CD4-positive, CD25-positive, alpha-beta regulatory T cell (primary cell): ENCODE measurements around the gene UNC13A. TPM values are rescaled to one million over a fixed set of nuclear protein-coding genes. Genes with fewer than 3 reads are reported as not detected.
A peak's percentile ranks its signal among the peaks of the same experiment; 100 is the strongest.

ENCODE experiments used
- ATAC-seq, 2 donors: fragments of 150-1000 bp; cut with Tn5 transposase; one replicate each; pipeline ENCODE4 v1.10.0; 2021; ENCODE audit warnings: low read depth in 2 of 2, moderate number of reproducible peaks in 2 of 2, moderate library complexity in 1 of 2
- DNase-seq, 3 donors: peaks; one replicate each; pipeline versions ENCODE4 v3.0.0 to v3.0.0-alpha.2; 2012 to 2022; ENCODE audit warnings: mixed read lengths in 1 of 3
- H3K27ac ChIP-seq: one replicate; pipeline ENCODE4 v1.7.0; 2013; ENCODE audit warnings: mild to moderate bottlenecking, low read length; ENCODE audit not compliant: insufficient read depth, poor library complexity, severe bottlenecking
- H3K27me3 ChIP-seq: one replicate; pipeline ENCODE4 v1.7.0; 2013; ENCODE audit warnings: low read length; ENCODE audit not compliant: control insufficient read depth, insufficient read depth
- H3K36me3 ChIP-seq: one replicate; pipeline ENCODE4 v1.7.0; 2013; ENCODE audit warnings: mild to moderate bottlenecking, low read length, moderate library complexity; ENCODE audit not compliant: control insufficient read depth, insufficient read depth
- H3K4me1 ChIP-seq: 2 replicates; pipeline ENCODE4 v1.7.0; 2013; ENCODE audit warnings: mild to moderate bottlenecking, low read length; ENCODE audit not compliant: insufficient read depth, control insufficient read depth, poor library complexity, severe bottlenecking
- H3K4me3 ChIP-seq: one replicate; pipeline ENCODE4 v1.7.0; 2013; ENCODE audit warnings: low read depth, mild to moderate bottlenecking, low read length, moderate library complexity
- H3K9me3 ChIP-seq, 2 experiments: 1 replicate in 1 of 2; 2 replicates in 1 of 2; pipeline ENCODE4 v1.7.0; 2013; ENCODE audit warnings: low read length in 2 of 2, mild to moderate bottlenecking in 1 of 2, moderate library complexity in 1 of 2; ENCODE audit not compliant: control insufficient read depth in 2 of 2
- H3K27ac Mint-ChIP-seq, 3 donors: one replicate each; pipeline ENCODE4 v1.8.0; 2020 to 2022; ENCODE audit warnings: mild to moderate bottlenecking in 3 of 3, mixed read lengths in 3 of 3, moderate library complexity in 2 of 3
- H3K27me3 Mint-ChIP-seq: one replicate; pipeline ENCODE4 v1.8.0; 2022; ENCODE audit warnings: mild to moderate bottlenecking, mixed read lengths
- H3K36me3 Mint-ChIP-seq: one replicate; pipeline ENCODE4 v1.8.0; 2020; ENCODE audit warnings: mixed read lengths
- H3K4me1 Mint-ChIP-seq, 4 donors: one replicate each; pipeline ENCODE4 v1.8.0; 2020 to 2022; ENCODE audit warnings: mixed read lengths in 4 of 4, mild to moderate bottlenecking in 1 of 4
- H3K4me3 Mint-ChIP-seq, 4 donors: one replicate each; pipeline ENCODE4 v1.8.0; 2020 to 2022; ENCODE audit warnings: mild to moderate bottlenecking in 4 of 4, mixed read lengths in 4 of 4, moderate library complexity in 3 of 4
- H3K9me3 Mint-ChIP-seq, 7 donors: one replicate each; pipeline ENCODE4 v1.8.0; 2020 to 2022; ENCODE audit warnings: mixed read lengths in 7 of 7, mild to moderate bottlenecking in 3 of 7, moderate library complexity in 2 of 7
- polyA plus RNA-seq, 4 donors: library from polyadenylated mRNA; unstranded; fragments of 300-500 nt; fragmentation: Illumina TruSeq; gene quantifications; one replicate each; pipeline ENCODE4 v1.2.3, GENCODE V29; 2021
- total RNA-seq: library from RNA; stranded (reverse); gene quantifications from one replicate; pipeline ENCODE4 v1.2.3, GENCODE V29; 2022

The UNC13A gene
- total and polyA plus RNA-seq, 5 donors from 2014 or later = not detected

DNA sequence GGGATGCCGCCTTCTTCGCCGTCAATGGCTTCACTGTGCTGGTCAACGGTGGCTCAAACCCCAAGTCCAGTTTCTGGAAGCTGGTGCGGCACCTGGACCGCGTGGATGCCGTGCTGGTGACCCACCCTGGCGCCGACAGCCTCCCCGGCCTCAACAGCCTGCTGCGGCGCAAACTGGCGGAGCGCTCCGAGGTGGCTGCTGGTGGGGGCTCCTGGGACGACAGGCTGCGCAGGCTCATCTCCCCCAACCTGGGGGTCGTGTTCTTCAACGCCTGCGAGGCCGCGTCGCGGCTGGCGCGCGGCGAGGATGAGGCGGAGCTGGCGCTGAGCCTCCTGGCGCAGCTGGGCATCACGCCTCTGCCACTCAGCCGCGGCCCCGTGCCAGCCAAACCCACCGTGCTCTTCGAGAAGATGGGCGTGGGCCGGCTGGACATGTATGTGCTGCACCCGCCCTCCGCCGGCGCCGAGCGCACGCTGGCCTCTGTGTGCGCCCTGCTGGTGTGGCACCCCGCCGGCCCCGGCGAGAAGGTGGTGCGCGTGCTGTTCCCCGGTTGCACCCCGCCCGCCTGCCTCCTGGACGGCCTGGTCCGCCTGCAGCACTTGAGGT lies 38.1 kb upstream of the UNC13A start:
- DNase-seq = no peak
- peaks cover 9% of the 10 kb centered on the region for H3K4me1 ChIP-seq
- peaks cover 23% of the 10 kb centered on the region for H3K36me3 Mint-ChIP-seq
- no peaks in the 10 kb centered on the region for H3K27me3 ChIP-seq
- H3K4me3 ChIP-seq = no peak overlapping the region
- peaks cover 40% of the 10 kb centered on the region for H3K36me3 ChIP-seq
- H3K27me3 Mint-ChIP-seq = no peaks in the 10 kb centered on the region
- no peak for ATAC-seq
- no peaks in the 10 kb centered on the region for H3K9me3 ChIP-seq
- no peak overlapping the region for H3K27ac Mint-ChIP-seq
- H3K9me3 Mint-ChIP-seq = no peaks in the 10 kb centered on the region
- no peak overlapping the region for H3K4me3 Mint-ChIP-seq
- no peak overlapping the region for H3K27ac ChIP-seq
- H3K4me1 Mint-ChIP-seq = peaks cover 3 to 51% (median 24%) of the 10 kb centered on the region in 4 donors

DNA sequence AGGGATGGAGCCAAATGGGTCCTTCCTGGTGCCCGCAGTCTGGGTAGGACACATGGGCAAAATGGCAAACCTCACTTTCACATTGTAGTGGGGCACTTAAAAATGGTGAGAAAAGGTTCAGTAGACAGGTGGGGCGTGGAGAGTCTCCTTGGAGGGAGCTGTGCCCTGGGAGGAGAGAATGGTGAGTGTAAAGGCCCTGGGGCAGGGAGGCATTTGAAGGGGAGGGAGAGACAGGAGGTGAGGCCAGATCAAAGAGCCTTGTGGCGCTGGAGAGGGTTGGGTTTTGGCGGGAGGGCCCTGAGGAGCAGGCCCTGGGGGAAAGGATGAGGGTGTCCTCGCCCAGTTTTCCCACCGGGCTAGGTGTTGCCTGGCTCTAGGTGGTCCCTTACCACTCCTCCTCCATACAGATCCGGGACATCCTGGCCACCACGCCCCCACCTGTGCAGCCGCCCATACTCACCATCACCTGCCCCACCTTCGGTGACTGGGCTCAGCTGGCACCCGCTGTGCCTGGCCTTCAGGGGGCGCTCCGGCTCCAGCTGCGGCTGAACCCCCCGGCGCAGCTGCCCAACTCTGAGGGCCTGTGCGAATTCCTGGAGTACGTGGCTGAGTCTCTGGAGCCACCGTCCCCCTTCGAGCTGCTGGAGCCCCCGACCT lies 37.4 kb upstream of the UNC13A start:
- Mint-ChIP-seq H3K36me3 (peaks cover 19% of the 10 kb centered on the region), H3K4me1 (peaks cover 0 to 52% (median 25%) of the 10 kb centered on the region in 4 donors), H3K9me3 (no peaks in the 10 kb centered on the region), H3K27me3 (no peaks in the 10 kb centered on the region), H3K4me3 (no peak overlapping the region), H3K27ac (no peak overlapping the region)
- Histone ChIP-seq H3K36me3 (peaks cover 38% of the 10 kb centered on the region), H3K4me3 (no peak overlapping the region), H3K27ac (no peak overlapping the region), H3K9me3 (no peaks in the 10 kb centered on the region), H3K27me3 (no peaks in the 10 kb centered on the region), H3K4me1 (peaks cover 16% of the 10 kb centered on the region)
- ATAC-seq = no peak
- DNase-seq = no peak

DNA sequence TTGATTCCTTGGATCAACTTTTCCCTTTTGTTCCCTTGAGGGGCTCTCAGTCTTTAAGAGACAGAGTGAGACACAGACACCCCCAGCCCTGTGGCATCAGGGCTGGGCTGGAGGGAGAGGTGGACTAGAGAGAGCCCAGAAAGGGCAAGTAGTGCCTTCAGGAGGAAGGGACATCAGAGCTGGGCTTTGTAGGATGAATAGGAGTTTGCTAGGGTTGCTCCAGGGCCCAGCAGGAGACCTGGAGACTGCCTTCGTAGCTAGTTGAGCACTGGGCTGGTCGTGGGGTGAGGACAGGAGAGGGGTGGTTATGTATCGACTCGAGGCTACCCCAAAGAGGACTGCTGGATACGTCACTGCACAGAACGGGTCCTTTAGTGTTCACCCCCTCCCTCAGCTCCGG lies 36.5 kb upstream of the UNC13A start:
- Histone ChIP-seq H3K9me3 (no peaks in the 10 kb centered on the region), H3K27ac (no peak overlapping the region), H3K4me3 (no peak overlapping the region), H3K27me3 (no peaks in the 10 kb centered on the region), H3K4me1 (peaks cover 24% of the 10 kb centered on the region), H3K36me3 (peaks cover 34% of the 10 kb centered on the region)
- H3K9me3 Mint-ChIP-seq = no peaks in the 10 kb centered on the region
- no peak for DNase-seq
- no peaks in the 10 kb centered on the region for H3K27me3 Mint-ChIP-seq
- H3K4me3 Mint-ChIP-seq = no peak overlapping the region
- H3K27ac Mint-ChIP-seq = no peak overlapping the region
- H3K4me1 Mint-ChIP-seq = peaks cover 0 to 51% (median 24%) of the 10 kb centered on the region in 4 donors
- no peak for ATAC-seq
- H3K36me3 Mint-ChIP-seq = peaks cover 13% of the 10 kb centered on the region

DNA sequence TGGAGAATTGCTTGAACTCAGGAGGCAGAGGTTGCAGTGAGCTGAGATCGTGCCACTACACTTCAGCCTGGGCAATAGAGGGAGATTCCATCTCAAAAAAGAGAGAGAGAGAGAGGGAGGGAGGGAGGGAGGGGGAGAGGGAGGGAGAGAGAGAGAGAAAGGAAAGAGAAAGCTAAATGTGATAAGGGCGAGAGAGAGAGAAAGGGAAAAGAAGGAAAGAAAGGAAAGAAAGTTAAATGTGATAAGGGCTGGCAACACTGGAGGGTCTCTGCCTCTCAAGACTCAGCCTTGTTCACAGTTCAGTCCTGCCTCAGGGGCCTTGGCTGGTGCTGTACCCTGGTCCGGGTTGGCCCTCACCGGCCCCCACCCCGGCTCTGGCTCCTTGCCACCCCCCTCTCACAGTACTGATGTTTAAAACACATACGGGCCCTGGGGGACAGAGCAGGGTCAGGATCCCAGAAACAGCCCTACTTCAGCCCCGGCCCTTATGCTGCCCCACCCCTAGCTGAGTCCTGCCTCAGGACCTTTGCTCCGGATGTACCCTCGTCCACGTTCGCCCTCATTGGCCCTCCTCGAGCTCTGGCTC lies 34.6 kb upstream of the UNC13A start:
- Mint-ChIP-seq H3K27me3 (no peaks in the 10 kb centered on the region), H3K4me1 (peaks cover 0 to 49% (median 25%) of the 10 kb centered on the region in 4 donors), H3K36me3 (peaks cover 13% of the 10 kb centered on the region), H3K9me3 (no peaks in the 10 kb centered on the region), H3K4me3 (peak overlapping the region in 1 of 4 donors; percentile 49), H3K27ac (peak overlapping the region in 2 of 3 donors; percentile 26 to 91)
- H3K4me1 ChIP-seq = peaks cover 31% of the 10 kb centered on the region
- peaks cover 20% of the 10 kb centered on the region for H3K36me3 ChIP-seq
- no peak overlapping the region for H3K27ac ChIP-seq
- DNase-seq (no peak), ATAC-seq (no peak)
- no peaks in the 10 kb centered on the region for H3K9me3 ChIP-seq
- H3K27me3 ChIP-seq = no peaks in the 10 kb centered on the region
- H3K4me3 ChIP-seq = no peak overlapping the region

DNA sequence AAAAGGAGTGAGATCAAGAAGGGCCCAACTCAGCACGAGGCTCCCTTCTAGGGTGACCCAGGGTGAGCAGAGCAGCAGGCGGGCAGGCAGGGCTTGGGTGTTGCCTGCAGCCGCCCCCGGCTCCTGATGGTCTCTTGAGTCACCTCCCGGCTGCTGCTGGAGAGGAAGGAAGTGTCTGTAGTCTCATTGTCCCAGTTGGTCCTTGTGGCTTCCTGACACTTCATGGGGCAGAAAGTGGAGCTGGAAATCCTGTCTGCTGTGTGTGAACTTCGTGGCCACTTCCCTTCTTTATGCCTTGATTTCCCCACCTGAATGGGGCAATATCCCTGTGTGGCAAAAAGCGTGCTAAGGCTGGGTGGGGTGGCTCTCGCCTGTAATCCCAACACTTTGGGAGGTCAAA lies 33.7 kb upstream of the UNC13A start:
- Mint-ChIP-seq H3K27me3 (no peaks in the 10 kb centered on the region), H3K36me3 (peaks cover 13% of the 10 kb centered on the region), H3K9me3 (no peaks in the 10 kb centered on the region), H3K4me3 (peak overlapping the region; percentile 51 to 92 (median 87)), H3K27ac (peak overlapping the region in 2 of 3 donors; percentile 91 to 93), H3K4me1 (peaks cover 0 to 52% (median 25%) of the 10 kb centered on the region in 4 donors)
- H3K27ac ChIP-seq = no peak overlapping the region
- no peak for ATAC-seq
- H3K4me3 ChIP-seq = no peak overlapping the region
- H3K9me3 ChIP-seq = no peaks in the 10 kb centered on the region
- no peaks in the 10 kb centered on the region for H3K27me3 ChIP-seq
- DNase-seq = no peak
- H3K36me3 ChIP-seq = peaks cover 16% of the 10 kb centered on the region
- peaks cover 31% of the 10 kb centered on the region for H3K4me1 ChIP-seq

DNA sequence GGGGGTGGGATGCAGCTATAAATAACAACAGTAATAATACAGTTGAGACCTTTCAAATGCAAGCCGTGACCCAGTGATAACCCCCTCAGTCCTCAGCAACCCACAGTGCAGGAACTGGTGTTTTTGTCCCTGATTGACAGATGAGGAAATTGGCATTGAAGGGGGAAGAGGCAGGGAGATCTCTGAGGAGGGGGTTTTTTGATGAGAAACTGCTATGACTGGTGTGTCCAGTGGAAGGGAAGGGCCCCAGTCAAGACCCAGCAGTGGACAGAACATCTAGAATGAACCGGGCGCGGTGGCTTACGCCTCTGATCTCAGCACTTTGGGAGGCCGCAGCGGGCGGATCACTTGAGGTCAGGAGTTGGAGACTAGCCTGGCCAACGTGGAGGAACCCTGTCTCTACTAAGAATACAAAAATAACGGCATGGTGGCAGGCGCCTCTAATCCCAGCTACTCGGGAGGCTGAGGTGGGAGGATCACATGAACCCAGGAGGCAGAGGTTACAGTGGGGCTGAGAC lies 33.0 kb upstream of the UNC13A start:
- peaks cover 16% of the 10 kb centered on the region for H3K36me3 ChIP-seq
- no peaks in the 10 kb centered on the region for H3K27me3 Mint-ChIP-seq
- H3K36me3 Mint-ChIP-seq = peaks cover 13% of the 10 kb centered on the region
- H3K27ac Mint-ChIP-seq = peak overlapping the region; percentile 91 to 93 (median 92)
- ATAC-seq = no peak
- peak overlapping the region; percentile 41 for H3K4me3 ChIP-seq
- no peaks in the 10 kb centered on the region for H3K9me3 ChIP-seq
- H3K27ac ChIP-seq = peak overlapping the region; percentile 19
- H3K4me1 ChIP-seq = peaks cover 31% of the 10 kb centered on the region
- H3K4me3 Mint-ChIP-seq = peak overlapping the region; percentile 84 to 97 (median 91)
- H3K4me1 Mint-ChIP-seq = peaks cover 0 to 52% (median 25%) of the 10 kb centered on the region in 4 donors
- no peaks in the 10 kb centered on the region for H3K9me3 Mint-ChIP-seq
- H3K27me3 ChIP-seq = no peaks in the 10 kb centered on the region
- no peak for DNase-seq

DNA sequence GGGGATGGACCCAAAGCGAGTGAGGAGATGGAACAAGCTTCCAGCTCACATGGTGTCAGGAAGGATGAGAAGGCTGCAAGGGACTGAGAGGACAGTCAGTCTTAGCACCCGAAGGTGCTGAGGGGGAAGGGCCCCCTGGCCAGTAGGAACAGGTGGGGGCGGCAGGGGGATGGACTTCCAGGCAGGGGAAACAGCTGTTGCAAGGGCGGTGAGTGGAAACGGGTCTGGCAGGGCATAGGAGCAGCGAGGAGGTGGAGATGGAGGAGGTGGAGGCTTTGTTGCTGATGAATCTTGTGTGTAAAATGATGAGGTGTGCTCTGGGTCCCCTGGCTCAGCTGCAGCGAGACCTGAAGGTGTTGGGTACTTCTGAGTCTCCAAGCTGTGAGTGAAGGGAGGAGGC lies 32.3 kb upstream of the UNC13A start:
- ATAC-seq = no peak
- Mint-ChIP-seq H3K27ac (peak overlapping the region; percentile 48 to 93 (median 91)), H3K36me3 (peaks cover 12% of the 10 kb centered on the region), H3K27me3 (no peaks in the 10 kb centered on the region), H3K4me1 (peaks cover 0 to 51% (median 25%) of the 10 kb centered on the region in 4 donors), H3K4me3 (peak overlapping the region; percentile 84 to 97 (median 91)), H3K9me3 (no peaks in the 10 kb centered on the region)
- Histone ChIP-seq H3K4me1 (peaks cover 31% of the 10 kb centered on the region), H3K4me3 (peak overlapping the region; percentile 80), H3K27me3 (no peaks in the 10 kb centered on the region), H3K36me3 (peaks cover 16% of the 10 kb centered on the region), H3K27ac (peak overlapping the region; percentile 19), H3K9me3 (no peaks in the 10 kb centered on the region)
- no peak for DNase-seq
